Mesothelial cell of epicardium (in vitro differentiated cells): Measurements from ENCODE around the gene MRNIP. TPM values are rescaled to one million over a fixed set of nuclear protein-coding genes. Genes with fewer than 3 reads are reported as not detected.

Experiments used
- DNase-seq, 2 experiments: peaks; one replicate each; pipeline ENCODE4 v3.0.0; 2021; ENCODE audit warnings: low spot score in 2 of 2; ENCODE audit not compliant: unreplicated experiment in 2 of 2
- H3K27ac Mint-ChIP-seq: 2 replicates; pipeline ENCODE4 v1.8.0; 2021; ENCODE audit warnings: mixed read lengths
- H3K27me3 Mint-ChIP-seq: 2 replicates; pipeline ENCODE4 v1.8.0; 2021; ENCODE audit warnings: low read depth, mixed read lengths
- H3K36me3 Mint-ChIP-seq: 2 replicates; pipeline ENCODE4 v1.8.0; 2021; ENCODE audit warnings: mixed read lengths
- H3K4me1 Mint-ChIP-seq: 2 replicates; pipeline ENCODE4 v1.8.0; 2021; ENCODE audit warnings: mixed read lengths
- H3K4me3 Mint-ChIP-seq: 2 replicates; pipeline ENCODE4 v1.8.0; 2021; ENCODE audit warnings: mild to moderate bottlenecking, moderate library complexity, mixed read lengths
- H3K9me3 Mint-ChIP-seq: 2 replicates; pipeline ENCODE4 v1.8.0; 2021; ENCODE audit warnings: mixed read lengths
- CTCF ChIP-seq: fragments of 200-600 bp; sonication (generic); IDR thresholded peaks from one replicate; pipeline ENCODE4 v1.5.0; 2021; ENCODE audit warnings: antibody characterized with exemption; ENCODE audit not compliant: unreplicated experiment
- total RNA-seq: library from RNA; stranded (reverse); gene quantifications from 3 replicates; pipeline ENCODE4 v1.2.1, GENCODE V29; 2021

The MRNIP gene
- total RNA-seq, 1 donor from 2014 or later = 47.0 TPM

GRCh38 chr5:179815491-179816249 is 42.9 kb downstream of the MRNIP start:
- Mint-ChIP-seq H3K36me3 (peaks cover 13% of the 10 kb centered on the region), H3K4me1 (peaks cover 20% of the 10 kb centered on the region), H3K27ac (peak overlapping the region; percentile 64), H3K9me3 (no peaks in the 10 kb centered on the region), H3K27me3 (no peaks in the 10 kb centered on the region), H3K4me3 (peak overlapping the region; percentile 61)
- TF ChIP-seq CTCF = no peak
- no peak for DNase-seq

- Mint-ChIP-seq H3K9me3 (no peaks in the 10 kb centered on the region), H3K36me3 (peaks cover 13% of the 10 kb centered on the region), H3K4me3 (no peak overlapping the region), H3K27ac (no peak overlapping the region), H3K4me1 (peaks cover 9% of the 10 kb centered on the region), H3K27me3 (no peaks in the 10 kb centered on the region)
- TF ChIP-seq CTCF = no peak
- no peak for DNase-seq
Measured at GRCh38 chr5:179814090-179814489, 44.5 kb downstream of the MRNIP start.

- no peaks in the 10 kb centered on the region for H3K9me3 Mint-ChIP-seq
- TF ChIP-seq CTCF = no peak
- H3K4me1 Mint-ChIP-seq = peaks cover 3% of the 10 kb centered on the region
- peaks cover 13% of the 10 kb centered on the region for H3K36me3 Mint-ChIP-seq
- H3K4me3 Mint-ChIP-seq = no peak overlapping the region
- no peak overlapping the region for H3K27ac Mint-ChIP-seq
- DNase-seq = no peak
- no peaks in the 10 kb centered on the region for H3K27me3 Mint-ChIP-seq
Measured at GRCh38 chr5:179812997-179813607, 45.5 kb downstream of the MRNIP start.

- H3K36me3 Mint-ChIP-seq = peaks cover 13% of the 10 kb centered on the region
- H3K9me3 Mint-ChIP-seq = no peaks in the 10 kb centered on the region
- H3K27me3 Mint-ChIP-seq = no peaks in the 10 kb centered on the region
- DNase-seq = no peak
- no peak overlapping the region for H3K4me3 Mint-ChIP-seq
- no peak for TF ChIP-seq CTCF
- no peak overlapping the region for H3K27ac Mint-ChIP-seq
- H3K4me1 Mint-ChIP-seq = no peaks in the 10 kb centered on the region
Measured at GRCh38 chr5:179812135-179812825, 46.3 kb downstream of the MRNIP start.

- Mint-ChIP-seq H3K36me3 (peaks cover 4% of the 10 kb centered on the region), H3K9me3 (no peaks in the 10 kb centered on the region), H3K4me1 (peaks cover 29% of the 10 kb centered on the region), H3K27ac (no peak within 1 kb of the TSS), H3K4me3 (peak within 1 kb of the TSS; percentile 73), H3K27me3 (no peaks in the 10 kb centered on the region)
- peak in 1 of 2 experiments; percentile 67 for DNase-seq
- no peak for TF ChIP-seq CTCF
Measured at GRCh38 chr5:179806250-179807048, 52.2 kb downstream of the MRNIP start, which contains the start of gene MGAT4B. TSS of gene MGAT4B (minus strand) at chr5:179806866. CDS start at chr5:179806583, 283 bp downstream.
